ENCODE measurements around the gene AK3. TPM values are rescaled to one million over a fixed set of nuclear protein-coding genes. Genes with fewer than 3 reads are reported as not detected.

Gene AK3
- total RNA-seq, 1 donor from 2014 or later: 73.6 TPM

- Mint-ChIP-seq H3K27me3 (no peaks in the 10 kb centered on the region), H3K9me3 (ENCODE audit: low read depth) (no peaks in the 10 kb centered on the region), H3K4me3 (ENCODE audit: low read depth) (no peak overlapping the region), H3K27ac (no peak overlapping the region), H3K36me3 (ENCODE audit: insufficient read depth) (peaks cover 10% of the 10 kb centered on the region), H3K4me1 (ENCODE audit: low read depth) (peaks cover 3% of the 10 kb centered on the region)
- TF ChIP-seq CTCF (IDR thresholded peaks at IDR 0.05; ENCODE audit: unreplicated experiment): no peak
- no peak for DNase-seq (ENCODE audit: low spot score, unreplicated experiment)
Observed at GRCh38 chr9:4684820-4685219, 56.2 kb downstream of the AK3 start.

DNA sequence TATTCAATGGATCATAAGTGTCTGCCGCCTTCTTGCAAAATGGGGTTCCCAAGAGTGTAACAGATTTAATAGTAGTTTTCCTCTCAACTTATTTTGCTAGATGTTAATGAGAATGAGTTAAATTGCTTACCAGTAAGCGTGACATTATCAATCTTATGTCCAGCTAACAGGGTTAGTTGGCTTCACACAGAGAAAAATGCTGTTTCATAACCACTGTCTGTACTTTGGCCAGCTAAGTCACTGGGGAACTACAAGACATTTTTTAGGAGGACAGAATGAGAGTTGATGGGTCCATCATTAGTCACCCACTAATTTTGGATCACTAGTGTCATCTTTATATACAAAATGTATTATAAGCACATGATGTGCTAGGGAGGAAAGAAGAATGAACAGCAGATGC lies 60.3 kb downstream of the AK3 start:
- Mint-ChIP-seq H3K27me3 (no peaks in the 10 kb centered on the region), H3K9me3 (ENCODE audit: low read depth) (no peaks in the 10 kb centered on the region), H3K36me3 (ENCODE audit: insufficient read depth) (peaks cover 3% of the 10 kb centered on the region), H3K4me1 (ENCODE audit: low read depth) (peaks cover 3% of the 10 kb centered on the region), H3K4me3 (ENCODE audit: low read depth) (no peak overlapping the region), H3K27ac (no peak overlapping the region)
- TF ChIP-seq CTCF (IDR thresholded peaks at IDR 0.05; ENCODE audit: unreplicated experiment): no peak
- DNase-seq (ENCODE audit: low spot score, unreplicated experiment): no peak

DNA sequence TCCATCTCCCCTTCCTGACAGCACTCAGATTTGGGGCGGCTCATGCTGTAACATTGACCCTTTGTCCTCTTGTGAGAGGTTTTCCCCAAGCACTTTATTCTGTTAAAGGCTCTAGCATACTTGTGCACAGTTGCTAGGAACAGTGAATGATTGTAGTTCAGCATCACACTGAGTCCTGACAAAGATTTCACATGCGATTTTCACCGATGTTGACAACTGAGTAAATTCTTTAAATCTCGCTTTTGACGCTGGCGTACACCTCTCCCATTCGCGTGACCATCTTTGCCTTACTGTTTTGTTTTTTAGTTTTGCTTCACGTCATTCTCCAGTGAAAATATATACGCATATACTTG lies 60.9 kb downstream of the AK3 start:
- peaks cover 7% of the 10 kb centered on the region for H3K4me1 Mint-ChIP-seq (ENCODE audit: low read depth)
- no peak for DNase-seq (ENCODE audit: low spot score, unreplicated experiment)
- no peak overlapping the region for H3K4me3 Mint-ChIP-seq (ENCODE audit: low read depth)
- H3K27me3 Mint-ChIP-seq: no peaks in the 10 kb centered on the region
- TF ChIP-seq CTCF (IDR thresholded peaks at IDR 0.05; ENCODE audit: unreplicated experiment): no peak
- no peaks in the 10 kb centered on the region for H3K36me3 Mint-ChIP-seq (ENCODE audit: insufficient read depth)
- H3K27ac Mint-ChIP-seq: no peak overlapping the region
- no peaks in the 10 kb centered on the region for H3K9me3 Mint-ChIP-seq (ENCODE audit: low read depth)

- TF ChIP-seq CTCF (IDR thresholded peaks at IDR 0.05; ENCODE audit: unreplicated experiment): peak; percentile 77
- H3K27me3 Mint-ChIP-seq: no peaks in the 10 kb centered on the region
- H3K4me1 Mint-ChIP-seq (ENCODE audit: low read depth): peaks cover 7% of the 10 kb centered on the region
Observed at GRCh38 chr9:4679268-4680172, 61.5 kb downstream of the AK3 start, which contains the start of gene CDC37L1. Gene CDC37L1, plus strand, starts transcription at chr9:4679569. Its CDS starts 199 bp downstream, at chr9:4679768.

GRCh38 chr9:4678679-4679267 lies 62.2 kb downstream of the AK3 start:
- no peaks in the 10 kb centered on the region for H3K36me3 Mint-ChIP-seq (ENCODE audit: insufficient read depth)
- H3K4me3 Mint-ChIP-seq (ENCODE audit: low read depth): no peak overlapping the region
- H3K4me1 Mint-ChIP-seq (ENCODE audit: low read depth): peaks cover 7% of the 10 kb centered on the region
- H3K9me3 Mint-ChIP-seq (ENCODE audit: low read depth): no peaks in the 10 kb centered on the region
- TF ChIP-seq CTCF (IDR thresholded peaks at IDR 0.05; ENCODE audit: unreplicated experiment): no peak
- no peaks in the 10 kb centered on the region for H3K27me3 Mint-ChIP-seq
- no peak overlapping the region for H3K27ac Mint-ChIP-seq
- DNase-seq (ENCODE audit: low spot score, unreplicated experiment): no peak

More at GRCh38 chr9:4679268-4680172, 61.5 kb downstream of the AK3 start, which contains the start of gene CDC37L1:
- H3K9me3 Mint-ChIP-seq (ENCODE audit: low read depth): no peaks in the 10 kb centered on the region
- H3K27ac Mint-ChIP-seq: no peak within 1 kb of the TSS
- DNase-seq (ENCODE audit: low spot score, unreplicated experiment): peak; percentile 97
- H3K4me3 Mint-ChIP-seq (ENCODE audit: low read depth): no peak within 1 kb of the TSS
- no peaks in the 10 kb centered on the region for H3K36me3 Mint-ChIP-seq (ENCODE audit: insufficient read depth)

Data from progenitor cell of endocrine pancreas (in vitro differentiated cells).